Endothelial cell of umbilical vein (primary cell): Measurements from ENCODE around the gene SERPINB11. TPM values are rescaled to one million over a fixed set of nuclear protein-coding genes. Genes with fewer than 3 reads are reported as not detected.

Experiments
- BruUV-seq: library from RNA; stranded (reverse); fragments of 400-500 nt; replicated peaks from 2 replicates; lab custom pipeline; 2021; lab: Mats Ljungman, UMichigan
- CTCF ChIA-PET: fragments of 300-600, 350-600 bp; sonication (Branson Sonifier 250); formaldehyde crosslinking; loops from one replicate; lab custom pipeline; 2021; ENCODE audit warnings: antibody characterized with exemption, inconsistent platforms; lab: Charles Lee
- POLR2A ChIA-PET: fragments of 300-600, 350-600 bp; sonication (Branson Sonifier 250); formaldehyde crosslinking; loops from one replicate; lab custom pipeline; 2021; ENCODE audit warnings: antibody characterized with exemption, inconsistent platforms; lab: Charles Lee
- DNase-seq: peaks from one replicate; pipeline ENCODE4 v3.0.0-alpha.2; 2011; ENCODE audit warnings: low read depth, low spot score
- FAIRE-seq: peaks from 2 replicates; lab custom pipeline; 2011; peaks lifted over from hg19 to GRCh38; lab: Jason Lieb, UNC
- H2AFZ ChIP-seq: 2 replicates; pipeline ENCODE4 v1.6.0; 2012; ENCODE audit warnings: low read depth, low read length, control low read depth, inconsistent platforms
- H3K27ac ChIP-seq: 2 replicates; pipeline ENCODE4 v1.5.1; 2011; ENCODE audit warnings: low read depth, mild to moderate bottlenecking, control low read depth, low read length, moderate library complexity; ENCODE audit not compliant: insufficient read depth
- H3K27me3 ChIP-seq, 2 experiments: 2 replicates each; pipeline versions ENCODE4 v1.6.0 to v1.6.1; 2011; ENCODE audit warnings: low read length in 2 of 2, mixed read lengths in 1 of 2; ENCODE audit not compliant: control insufficient read depth in 2 of 2, insufficient read depth in 2 of 2
- H3K36me3 ChIP-seq, 2 experiments: 2 replicates in 1 of 2; 3 replicates in 1 of 2; pipeline ENCODE4 v1.5.1; 2011; ENCODE audit warnings: low read length in 2 of 2, mild to moderate bottlenecking in 1 of 2, moderate library complexity in 1 of 2; ENCODE audit not compliant: control insufficient read depth in 2 of 2, insufficient read depth in 2 of 2; ENCODE audit errors: extremely low read depth in 1 of 2
- H3K4me1 ChIP-seq: 3 replicates; pipeline ENCODE4 v1.5.1; 2011; ENCODE audit warnings: mild to moderate bottlenecking, low read length; ENCODE audit not compliant: control insufficient read depth, insufficient read depth; ENCODE audit errors: extremely low read depth
- H3K4me2 ChIP-seq: 2 replicates; pipeline ENCODE4 v1.6.1; 2011; ENCODE audit warnings: low read length, control low read depth, mixed read lengths; ENCODE audit not compliant: insufficient read depth
- H3K4me3 ChIP-seq, 3 experiments: fragments of 200-600 bp in 1 of 3; sonication (generic), shearing (Covaris generic) in 1 of 3; replicated peaks in 1 of 3; 2 replicates each; pipeline ENCODE4 v1.5.1; 2011 to 2016; ENCODE audit warnings: control low read depth in 3 of 3, low read length in 3 of 3, mild to moderate bottlenecking in 2 of 3, inconsistent platforms in 1 of 3, low read depth in 1 of 3, moderate library complexity in 1 of 3; ENCODE audit not compliant: insufficient read depth in 1 of 3
- H3K79me2 ChIP-seq: 2 replicates; pipeline ENCODE4 v1.6.0; 2012; ENCODE audit warnings: low read length, inconsistent platforms; ENCODE audit not compliant: control insufficient read depth, insufficient read depth
- H3K9ac ChIP-seq: replicated peaks from 2 replicates; pipeline ENCODE3; 2011; ENCODE audit warnings: low read length, control low read depth; ENCODE audit not compliant: insufficient read depth; ENCODE audit errors: extremely low read depth
- H3K9me1 ChIP-seq: replicated peaks from 3 replicates; pipeline ENCODE4 v1.6.0; 2011; ENCODE audit warnings: mild to moderate bottlenecking, low read length; ENCODE audit not compliant: control insufficient read depth, insufficient read depth; ENCODE audit errors: extremely low read depth
- H3K9me3 ChIP-seq: replicated peaks from 2 replicates; pipeline ENCODE4 v1.5.1; 2012; ENCODE audit warnings: low read length, inconsistent platforms; ENCODE audit not compliant: control insufficient read depth, insufficient read depth
- H4K20me1 ChIP-seq: replicated peaks from 2 replicates; pipeline ENCODE3; 2011; ENCODE audit warnings: mild to moderate bottlenecking, low read length; ENCODE audit not compliant: control insufficient read depth, insufficient read depth; ENCODE audit errors: extremely low read depth
- CTCF ChIP-seq, 2 donors: IDR thresholded peaks; 1 replicate in 1 of 2; 2 replicates in 1 of 2; pipeline ENCODE4 v1.5.1; 2011; ENCODE audit warnings: low read length in 2 of 2, mild to moderate bottlenecking in 2 of 2, moderate library complexity in 2 of 2, control low read depth in 1 of 2, inconsistent platforms in 1 of 2, low read depth in 1 of 2; ENCODE audit not compliant: insufficient read depth in 1 of 2; ENCODE audit errors: extremely low read depth in 1 of 2
- EZH2 ChIP-seq: IDR thresholded peaks from 2 replicates; pipeline ENCODE4 v1.6.1; 2012; ENCODE audit warnings: borderline replicate concordance, low read depth, mild to moderate bottlenecking, moderate library complexity, low read length, inconsistent platforms; ENCODE audit not compliant: severe bottlenecking
- FOS ChIP-seq: IDR thresholded peaks from 2 replicates; pipeline ENCODE4 v1.6.1; 2011; ENCODE audit warnings: mild to moderate bottlenecking, low read length, moderate library complexity, borderline replicate concordance; ENCODE audit not compliant: insufficient read depth
- GATA2 ChIP-seq: IDR thresholded peaks from 2 replicates; pipeline ENCODE4 v1.7.0; 2011; ENCODE audit warnings: low read depth, mild to moderate bottlenecking, moderate library complexity, mixed read lengths, low read length; ENCODE audit not compliant: insufficient read length, insufficient read depth
- JUN ChIP-seq: IDR thresholded peaks from 2 replicates; pipeline ENCODE4 v1.6.1; 2011; ENCODE audit warnings: borderline replicate concordance, low read depth; ENCODE audit not compliant: insufficient read length, insufficient read depth
- MAX ChIP-seq: IDR thresholded peaks from 2 replicates; pipeline ENCODE4 v1.6.1; 2011; ENCODE audit not compliant: insufficient read depth, insufficient read length
- MYC ChIP-seq: IDR thresholded peaks from one replicate; pipeline ENCODE4 v1.6.1; 2011; ENCODE audit warnings: mild to moderate bottlenecking, low read depth, low read length
- POLR2A ChIP-seq: IDR thresholded peaks from 2 replicates; pipeline ENCODE4 v1.6.1; 2012; ENCODE audit warnings: low read depth, mild to moderate bottlenecking, control low read depth, low read length
- POLR2AphosphoS5 ChIP-seq: IDR thresholded peaks from 2 replicates; pipeline ENCODE4 v1.6.1; 2012; ENCODE audit warnings: low read depth, mild to moderate bottlenecking, control low read depth, low read length, moderate library complexity; ENCODE audit not compliant: insufficient read depth
- dilution Hi-C: fragments of 300-500 bp; cut with MboI; formaldehyde crosslinking; loops from one replicate; pipeline ENCODE4 v1.15.0; 2019; ENCODE audit warnings: low sequenced_read_pairs; ENCODE audit not compliant: extremely low pct_ligation_motif_present
- intact Hi-C: fragments of 100-400 bp; cut with micrococcal nuclease; formaldehyde crosslinking; loops from one replicate; pipeline ENCODE4 v1.10.0; 2022
- polyA plus RNA-seq, 4 experiments: library from polyadenylated mRNA; depleted of rRNA in 3 of 4; stranded (reverse) in 3 of 4; unstranded in 1 of 4; fragments of >200 nt; gene quantifications; 2 replicates each; pipeline versions ENCODE4 v1.2.1 to v1.2.3, GENCODE V29; 2011 to 2012; ENCODE audit warnings: missing spikeins in 1 of 4
- total RNA-seq: library from RNA; stranded (reverse); gene quantifications from 2 replicates; pipeline ENCODE4 v1.2.3, GENCODE V29; 2021

The SERPINB11 gene
- total and polyA plus RNA-seq, 2 donors (not counting 3 experiments of a cell fraction or from before 2014, with no cell fraction given), result not detected

GRCh38 chr18:63686871-63687270 is 15.9 kb upstream of the SERPINB11 start:
- DNase-seq, result no peak
- Histone ChIP-seq H2AFZ (no peak overlapping the region), H3K4me1 (no peaks in the 10 kb centered on the region), H3K36me3 (no peaks in the 10 kb centered on the region), H3K4me2 (no peak overlapping the region), H4K20me1 (no peaks in the 10 kb centered on the region), H3K4me3 (no peak overlapping the region), H3K27me3 (no peaks in the 10 kb centered on the region), H3K9me1 (no peaks in the 10 kb centered on the region), H3K79me2 (no peaks in the 10 kb centered on the region), H3K9me3 (no peaks in the 10 kb centered on the region), H3K9ac (no peak overlapping the region), H3K27ac (no peak overlapping the region)
- POLR2A ChIA-PET, result no interaction called here
- intact Hi-C loops, result no loop called here
- dilution Hi-C loops, result no loop called here
- FAIRE-seq, result no peak
- TF ChIP-seq MAX (no peak), GATA2 (no peak), EZH2 (no peak), CTCF (IDR thresholded peaks at IDR 0.05; ENCODE audit: extremely low read depth in 1 of 2, insufficient read depth in 1 of 2, low read depth in 1 of 2, low read length in 2 of 2) (no peak), MYC (no peak), POLR2AphosphoS5 (no peak), JUN (no peak), POLR2A (no peak), FOS (no peak)
- CTCF ChIA-PET, result no interaction called here
- no TSS peak for BruUV-seq
